Measurements from ENCODE around the gene LYSMD2.

DNA sequence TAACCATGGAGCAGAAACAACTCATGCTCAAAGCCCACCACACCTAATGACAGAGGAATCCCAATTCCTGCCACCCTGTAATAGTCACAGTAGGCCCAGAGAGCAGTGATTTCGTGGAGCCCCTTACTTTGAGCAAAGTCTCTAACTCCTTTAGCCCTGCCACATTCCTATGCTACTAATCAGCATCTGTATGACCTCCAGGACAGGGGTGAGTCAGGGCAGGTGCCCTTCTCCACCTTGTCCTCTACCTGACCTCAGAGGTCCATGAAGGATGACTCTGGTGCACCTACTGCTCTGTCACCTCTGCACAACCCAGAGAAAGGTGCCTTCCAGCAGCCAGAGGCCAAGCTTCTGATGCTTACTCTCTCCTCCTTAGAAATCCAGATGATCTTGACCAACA is 62.2 kb downstream of the LYSMD2 start:
- TF ChIP-seq, protein P1, sequence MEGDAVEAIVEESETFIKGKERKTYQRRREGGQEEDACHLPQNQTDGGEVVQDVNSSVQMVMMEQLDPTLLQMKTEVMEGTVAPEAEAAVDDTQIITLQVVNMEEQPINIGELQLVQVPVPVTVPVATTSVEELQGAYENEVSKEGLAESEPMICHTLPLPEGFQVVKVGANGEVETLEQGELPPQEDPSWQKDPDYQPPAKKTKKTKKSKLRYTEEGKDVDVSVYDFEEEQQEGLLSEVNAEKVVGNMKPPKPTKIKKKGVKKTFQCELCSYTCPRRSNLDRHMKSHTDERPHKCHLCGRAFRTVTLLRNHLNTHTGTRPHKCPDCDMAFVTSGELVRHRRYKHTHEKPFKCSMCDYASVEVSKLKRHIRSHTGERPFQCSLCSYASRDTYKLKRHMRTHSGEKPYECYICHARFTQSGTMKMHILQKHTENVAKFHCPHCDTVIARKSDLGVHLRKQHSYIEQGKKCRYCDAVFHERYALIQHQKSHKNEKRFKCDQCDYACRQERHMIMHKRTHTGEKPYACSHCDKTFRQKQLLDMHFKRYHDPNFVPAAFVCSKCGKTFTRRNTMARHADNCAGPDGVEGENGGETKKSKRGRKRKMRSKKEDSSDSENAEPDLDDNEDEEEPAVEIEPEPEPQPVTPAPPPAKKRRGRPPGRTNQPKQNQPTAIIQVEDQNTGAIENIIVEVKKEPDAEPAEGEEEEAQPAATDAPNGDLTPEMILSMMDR (IDR thresholded peaks at IDR 0.05): no peak
- TF ChIP-seq, protein P2, sequence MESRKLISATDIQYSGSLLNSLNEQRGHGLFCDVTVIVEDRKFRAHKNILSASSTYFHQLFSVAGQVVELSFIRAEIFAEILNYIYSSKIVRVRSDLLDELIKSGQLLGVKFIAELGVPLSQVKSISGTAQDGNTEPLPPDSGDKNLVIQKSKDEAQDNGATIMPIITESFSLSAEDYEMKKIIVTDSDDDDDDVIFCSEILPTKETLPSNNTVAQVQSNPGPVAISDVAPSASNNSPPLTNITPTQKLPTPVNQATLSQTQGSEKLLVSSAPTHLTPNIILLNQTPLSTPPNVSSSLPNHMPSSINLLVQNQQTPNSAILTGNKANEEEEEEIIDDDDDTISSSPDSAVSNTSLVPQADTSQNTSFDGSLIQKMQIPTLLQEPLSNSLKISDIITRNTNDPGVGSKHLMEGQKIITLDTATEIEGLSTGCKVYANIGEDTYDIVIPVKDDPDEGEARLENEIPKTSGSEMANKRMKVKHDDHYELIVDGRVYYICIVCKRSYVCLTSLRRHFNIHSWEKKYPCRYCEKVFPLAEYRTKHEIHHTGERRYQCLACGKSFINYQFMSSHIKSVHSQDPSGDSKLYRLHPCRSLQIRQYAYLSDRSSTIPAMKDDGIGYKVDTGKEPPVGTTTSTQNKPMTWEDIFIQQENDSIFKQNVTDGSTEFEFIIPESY (IDR thresholded peaks at IDR 0.05; ENCODE audit: borderline replicate concordance, low read depth): no peak
- no peak for TF ChIP-seq YY1 (IDR thresholded peaks at IDR 0.05; ENCODE audit: low read depth)
- TF ChIP-seq EZH2phosphoT487 (IDR thresholded peaks at IDR 0.05; ENCODE audit: borderline replicate concordance, low read depth): no peak
- TF ChIP-seq, protein P3, sequence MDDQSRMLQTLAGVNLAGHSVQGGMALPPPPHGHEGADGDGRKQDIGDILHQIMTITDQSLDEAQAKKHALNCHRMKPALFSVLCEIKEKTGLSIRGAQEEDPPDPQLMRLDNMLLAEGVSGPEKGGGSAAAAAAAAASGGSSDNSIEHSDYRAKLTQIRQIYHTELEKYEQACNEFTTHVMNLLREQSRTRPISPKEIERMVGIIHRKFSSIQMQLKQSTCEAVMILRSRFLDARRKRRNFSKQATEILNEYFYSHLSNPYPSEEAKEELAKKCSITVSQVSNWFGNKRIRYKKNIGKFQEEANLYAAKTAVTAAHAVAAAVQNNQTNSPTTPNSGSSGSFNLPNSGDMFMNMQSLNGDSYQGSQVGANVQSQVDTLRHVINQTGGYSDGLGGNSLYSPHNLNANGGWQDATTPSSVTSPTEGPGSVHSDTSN (IDR thresholded peaks at IDR 0.05): no peak
- no peak for TF ChIP-seq CHD2 (IDR thresholded peaks at IDR 0.05; ENCODE audit: low read length, partially characterized antibody)
- TF ChIP-seq RFX5 (IDR thresholded peaks at IDR 0.05; ENCODE audit: low read length): no peak
- TF ChIP-seq, protein P4, sequence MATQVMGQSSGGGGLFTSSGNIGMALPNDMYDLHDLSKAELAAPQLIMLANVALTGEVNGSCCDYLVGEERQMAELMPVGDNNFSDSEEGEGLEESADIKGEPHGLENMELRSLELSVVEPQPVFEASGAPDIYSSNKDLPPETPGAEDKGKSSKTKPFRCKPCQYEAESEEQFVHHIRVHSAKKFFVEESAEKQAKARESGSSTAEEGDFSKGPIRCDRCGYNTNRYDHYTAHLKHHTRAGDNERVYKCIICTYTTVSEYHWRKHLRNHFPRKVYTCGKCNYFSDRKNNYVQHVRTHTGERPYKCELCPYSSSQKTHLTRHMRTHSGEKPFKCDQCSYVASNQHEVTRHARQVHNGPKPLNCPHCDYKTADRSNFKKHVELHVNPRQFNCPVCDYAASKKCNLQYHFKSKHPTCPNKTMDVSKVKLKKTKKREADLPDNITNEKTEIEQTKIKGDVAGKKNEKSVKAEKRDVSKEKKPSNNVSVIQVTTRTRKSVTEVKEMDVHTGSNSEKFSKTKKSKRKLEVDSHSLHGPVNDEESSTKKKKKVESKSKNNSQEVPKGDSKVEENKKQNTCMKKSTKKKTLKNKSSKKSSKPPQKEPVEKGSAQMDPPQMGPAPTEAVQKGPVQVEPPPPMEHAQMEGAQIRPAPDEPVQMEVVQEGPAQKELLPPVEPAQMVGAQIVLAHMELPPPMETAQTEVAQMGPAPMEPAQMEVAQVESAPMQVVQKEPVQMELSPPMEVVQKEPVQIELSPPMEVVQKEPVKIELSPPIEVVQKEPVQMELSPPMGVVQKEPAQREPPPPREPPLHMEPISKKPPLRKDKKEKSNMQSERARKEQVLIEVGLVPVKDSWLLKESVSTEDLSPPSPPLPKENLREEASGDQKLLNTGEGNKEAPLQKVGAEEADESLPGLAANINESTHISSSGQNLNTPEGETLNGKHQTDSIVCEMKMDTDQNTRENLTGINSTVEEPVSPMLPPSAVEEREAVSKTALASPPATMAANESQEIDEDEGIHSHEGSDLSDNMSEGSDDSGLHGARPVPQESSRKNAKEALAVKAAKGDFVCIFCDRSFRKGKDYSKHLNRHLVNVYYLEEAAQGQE (IDR thresholded peaks at IDR 0.05; ENCODE audit: low read depth, low read length): no peak
- TF ChIP-seq, protein P5, sequence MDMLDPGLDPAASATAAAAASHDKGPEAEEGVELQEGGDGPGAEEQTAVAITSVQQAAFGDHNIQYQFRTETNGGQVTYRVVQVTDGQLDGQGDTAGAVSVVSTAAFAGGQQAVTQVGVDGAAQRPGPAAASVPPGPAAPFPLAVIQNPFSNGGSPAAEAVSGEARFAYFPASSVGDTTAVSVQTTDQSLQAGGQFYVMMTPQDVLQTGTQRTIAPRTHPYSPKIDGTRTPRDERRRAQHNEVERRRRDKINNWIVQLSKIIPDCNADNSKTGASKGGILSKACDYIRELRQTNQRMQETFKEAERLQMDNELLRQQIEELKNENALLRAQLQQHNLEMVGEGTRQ (IDR thresholded peaks at IDR 0.05; ENCODE audit: borderline replicate concordance, low read depth, low read length): no peak
- no peak for TF ChIP-seq POLR2AphosphoS5 (IDR thresholded peaks at IDR 0.05; ENCODE audit: low read depth, low read length)
- no peak for TF ChIP-seq EP300 (IDR thresholded peaks at IDR 0.05; ENCODE audit: borderline replicate concordance in 1 of 2, low read depth in 1 of 2, low read length in 1 of 2)
